Brain microvascular endothelial cell (primary cell): Measurements from ENCODE around the gene IL23R.
A peak's percentile ranks its signal among the peaks of the same experiment; 100 is the strongest.

Source experiments
- DNase-seq: peaks from one replicate; pipeline ENCODE4 v3.0.0-alpha.2; 2020
- H3K27ac ChIP-seq: fragments of 250-450 bp; sonication (Bioruptor Pico); 2 replicates; pipeline ENCODE4 v1.5.1; 2020; ENCODE audit warnings: mild to moderate bottlenecking, moderate library complexity
- H3K27me3 ChIP-seq: fragments of 250-450 bp; sonication (Bioruptor Pico); replicated peaks from 2 replicates; pipeline ENCODE4 v1.5.1; 2020; ENCODE audit warnings: mild to moderate bottlenecking
- H3K36me3 ChIP-seq: fragments of 250-450 bp; sonication (Bioruptor Pico); replicated peaks from 2 replicates; pipeline ENCODE4 v1.5.1; 2020; ENCODE audit warnings: mild to moderate bottlenecking
- H3K4me3 ChIP-seq: 2 replicates; pipeline ENCODE4 v1.5.1; 2011; ENCODE audit warnings: low read depth, mild to moderate bottlenecking, control low read depth, low read length, moderate library complexity
- in situ Hi-C: cut with HindIII; loops from 2 replicates; pipeline ENCODE4 v1.10.0; 2017; ENCODE audit warnings: low sequenced_read_pairs, low pct_ligation_motif_present
- TF ChIP-seq, protein P1 (sequence below): IDR thresholded peaks from 2 replicates; pipeline ENCODE4 v1.5.1; 2011; ENCODE audit warnings: low read depth, mild to moderate bottlenecking, moderate library complexity, low read length, control low read depth, inconsistent platforms; ENCODE audit errors: missing control alignments

Gene IL23R

DNA sequence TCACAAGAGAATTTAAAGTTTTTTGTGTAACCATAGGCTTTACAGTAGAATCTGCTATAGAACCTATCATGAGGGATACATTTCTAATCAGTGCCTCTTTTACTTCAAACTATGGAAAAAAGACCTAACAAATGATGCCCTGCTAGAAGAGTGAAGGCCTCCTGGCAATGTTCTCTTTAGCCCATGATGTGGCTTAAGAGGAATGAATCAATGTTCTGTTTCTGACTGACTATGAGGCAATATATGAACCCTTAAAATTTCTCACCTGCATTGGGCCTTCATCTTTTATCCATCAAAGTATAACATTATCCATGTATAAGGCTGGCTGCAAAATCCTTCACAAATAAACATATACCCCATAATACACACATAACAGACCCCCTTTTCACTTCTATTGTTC is 75.8 kb downstream of the IL23R start:
- TF ChIP-seq, protein P1, sequence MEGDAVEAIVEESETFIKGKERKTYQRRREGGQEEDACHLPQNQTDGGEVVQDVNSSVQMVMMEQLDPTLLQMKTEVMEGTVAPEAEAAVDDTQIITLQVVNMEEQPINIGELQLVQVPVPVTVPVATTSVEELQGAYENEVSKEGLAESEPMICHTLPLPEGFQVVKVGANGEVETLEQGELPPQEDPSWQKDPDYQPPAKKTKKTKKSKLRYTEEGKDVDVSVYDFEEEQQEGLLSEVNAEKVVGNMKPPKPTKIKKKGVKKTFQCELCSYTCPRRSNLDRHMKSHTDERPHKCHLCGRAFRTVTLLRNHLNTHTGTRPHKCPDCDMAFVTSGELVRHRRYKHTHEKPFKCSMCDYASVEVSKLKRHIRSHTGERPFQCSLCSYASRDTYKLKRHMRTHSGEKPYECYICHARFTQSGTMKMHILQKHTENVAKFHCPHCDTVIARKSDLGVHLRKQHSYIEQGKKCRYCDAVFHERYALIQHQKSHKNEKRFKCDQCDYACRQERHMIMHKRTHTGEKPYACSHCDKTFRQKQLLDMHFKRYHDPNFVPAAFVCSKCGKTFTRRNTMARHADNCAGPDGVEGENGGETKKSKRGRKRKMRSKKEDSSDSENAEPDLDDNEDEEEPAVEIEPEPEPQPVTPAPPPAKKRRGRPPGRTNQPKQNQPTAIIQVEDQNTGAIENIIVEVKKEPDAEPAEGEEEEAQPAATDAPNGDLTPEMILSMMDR = no peak
- H3K27me3 ChIP-seq = no peaks in the 10 kb centered on the region
- H3K27ac ChIP-seq = no peak overlapping the region
- in situ Hi-C loops = no loop called here
- no peak for DNase-seq
- H3K4me3 ChIP-seq = no peak overlapping the region
- H3K36me3 ChIP-seq = no peaks in the 10 kb centered on the region

- no peaks in the 10 kb centered on the region for H3K27me3 ChIP-seq
- DNase-seq = no peak
- TF ChIP-seq, protein P1 = no peak
- in situ Hi-C loops = no loop called here
- no peak overlapping the region for H3K27ac ChIP-seq
- no peaks in the 10 kb centered on the region for H3K36me3 ChIP-seq
- H3K4me3 ChIP-seq = no peak overlapping the region
Measured at GRCh38 chr1:67250051-67250653, 83.9 kb downstream of the IL23R start.

DNA sequence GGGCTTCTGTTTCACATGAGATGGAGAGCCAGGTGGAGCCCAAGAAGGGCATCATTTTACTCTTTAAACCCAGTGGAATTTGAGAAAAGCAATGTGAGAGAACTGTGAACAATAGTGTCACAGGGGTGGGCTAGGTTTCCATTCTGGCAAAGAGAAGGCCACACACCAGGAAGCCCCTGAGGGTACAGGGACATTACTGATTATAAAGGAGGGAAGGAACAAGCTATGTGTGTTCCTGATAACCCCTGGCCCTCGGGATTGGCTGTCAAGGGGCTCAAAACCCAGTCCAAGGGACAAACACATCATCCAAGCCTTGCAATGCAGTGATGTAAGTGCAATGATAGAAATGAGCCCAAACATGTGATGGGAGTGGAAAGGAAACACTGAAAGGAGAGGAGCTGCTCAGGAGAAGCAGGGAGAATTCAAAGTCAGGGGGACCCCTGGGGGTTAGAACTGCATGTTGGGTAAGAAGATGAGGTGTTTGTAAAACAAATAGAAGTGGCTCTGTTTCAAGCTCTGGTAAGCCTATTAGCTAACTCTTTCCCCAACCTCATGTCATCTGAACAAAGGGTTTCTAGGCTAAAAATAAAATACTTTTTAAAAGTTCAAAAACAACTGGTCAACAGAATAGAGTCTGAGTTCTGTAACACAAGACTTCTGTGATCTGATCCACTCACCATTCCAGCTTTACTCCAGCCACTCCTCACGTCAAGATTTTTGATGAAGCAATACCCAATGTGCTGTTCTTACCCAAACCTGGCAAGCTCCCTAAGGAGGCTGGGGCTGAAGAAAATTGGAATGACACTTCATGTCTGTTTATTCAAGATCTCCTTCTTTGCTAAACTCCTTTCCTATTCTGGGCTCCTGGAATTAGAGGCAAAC is 90.3 kb downstream of the IL23R start:
- in situ Hi-C loops = no loop called here
- TF ChIP-seq, protein P1 = no peak
- no peak overlapping the region for H3K4me3 ChIP-seq
- no peaks in the 10 kb centered on the region for H3K36me3 ChIP-seq
- no peak overlapping the region for H3K27ac ChIP-seq
- DNase-seq = no peak
- no peaks in the 10 kb centered on the region for H3K27me3 ChIP-seq

DNA sequence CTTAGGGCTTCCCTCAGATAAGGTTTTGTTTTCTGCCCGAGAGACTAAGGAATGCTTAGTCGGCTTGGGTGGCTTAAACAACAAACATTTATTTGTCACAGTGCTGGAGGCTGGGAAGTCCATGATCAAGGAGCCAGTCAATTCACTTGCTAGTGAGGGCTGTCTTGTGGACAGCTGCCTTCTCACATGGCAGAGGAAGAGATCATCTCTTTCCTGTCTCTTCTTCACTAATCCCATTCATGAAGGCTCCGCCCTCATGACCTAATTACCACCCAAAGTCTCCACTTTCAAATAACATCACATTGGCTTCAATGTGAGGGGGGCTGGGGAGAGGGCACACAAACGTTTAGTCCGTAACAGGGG is 90.9 kb downstream of the IL23R start:
- DNase-seq = no peak
- Histone ChIP-seq H3K36me3 (no peaks in the 10 kb centered on the region), H3K27me3 (no peaks in the 10 kb centered on the region), H3K27ac (no peak overlapping the region), H3K4me3 (no peak overlapping the region)
- in situ Hi-C loops = no loop called here
- TF ChIP-seq, protein P1 = no peak

- TF ChIP-seq, protein P1 = peak; percentile 63
- in situ Hi-C loops = no loop called here
- no peak for DNase-seq
Measured at GRCh38 chr1:67261680-67262079, 95.4 kb downstream of the IL23R start.

More at GRCh38 chr1:67261680-67262079, 95.4 kb downstream of the IL23R start:
- Histone ChIP-seq H3K4me3 (no peak overlapping the region), H3K36me3 (no peaks in the 10 kb centered on the region), H3K27me3 (no peaks in the 10 kb centered on the region), H3K27ac (no peak overlapping the region)
